ENCODE results near the gene ADRB2.

DNA sequence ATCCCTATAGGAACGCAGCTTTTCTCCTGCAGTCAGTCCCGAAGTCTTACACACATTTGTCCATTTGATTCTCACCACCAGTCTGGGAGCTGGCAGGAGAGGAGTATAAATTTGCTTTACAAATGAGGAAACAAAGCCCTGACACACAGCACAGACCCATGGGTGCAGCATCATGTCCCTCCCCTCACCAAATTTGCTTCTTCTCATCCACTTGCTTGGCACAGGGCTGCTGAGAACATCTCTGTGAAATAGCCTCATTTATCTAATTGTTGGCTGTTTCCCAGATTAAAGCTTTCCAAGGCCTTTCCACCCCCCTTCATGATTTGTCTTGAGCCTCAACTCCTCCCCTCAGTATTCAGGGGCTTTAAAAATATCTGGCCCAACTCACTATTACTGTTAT, 11.3 kb upstream of the ADRB2 start:
- TF ChIP-seq, protein P1, sequence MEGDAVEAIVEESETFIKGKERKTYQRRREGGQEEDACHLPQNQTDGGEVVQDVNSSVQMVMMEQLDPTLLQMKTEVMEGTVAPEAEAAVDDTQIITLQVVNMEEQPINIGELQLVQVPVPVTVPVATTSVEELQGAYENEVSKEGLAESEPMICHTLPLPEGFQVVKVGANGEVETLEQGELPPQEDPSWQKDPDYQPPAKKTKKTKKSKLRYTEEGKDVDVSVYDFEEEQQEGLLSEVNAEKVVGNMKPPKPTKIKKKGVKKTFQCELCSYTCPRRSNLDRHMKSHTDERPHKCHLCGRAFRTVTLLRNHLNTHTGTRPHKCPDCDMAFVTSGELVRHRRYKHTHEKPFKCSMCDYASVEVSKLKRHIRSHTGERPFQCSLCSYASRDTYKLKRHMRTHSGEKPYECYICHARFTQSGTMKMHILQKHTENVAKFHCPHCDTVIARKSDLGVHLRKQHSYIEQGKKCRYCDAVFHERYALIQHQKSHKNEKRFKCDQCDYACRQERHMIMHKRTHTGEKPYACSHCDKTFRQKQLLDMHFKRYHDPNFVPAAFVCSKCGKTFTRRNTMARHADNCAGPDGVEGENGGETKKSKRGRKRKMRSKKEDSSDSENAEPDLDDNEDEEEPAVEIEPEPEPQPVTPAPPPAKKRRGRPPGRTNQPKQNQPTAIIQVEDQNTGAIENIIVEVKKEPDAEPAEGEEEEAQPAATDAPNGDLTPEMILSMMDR (IDR thresholded peaks at IDR 0.05), result no peak
- TF ChIP-seq, protein P2, sequence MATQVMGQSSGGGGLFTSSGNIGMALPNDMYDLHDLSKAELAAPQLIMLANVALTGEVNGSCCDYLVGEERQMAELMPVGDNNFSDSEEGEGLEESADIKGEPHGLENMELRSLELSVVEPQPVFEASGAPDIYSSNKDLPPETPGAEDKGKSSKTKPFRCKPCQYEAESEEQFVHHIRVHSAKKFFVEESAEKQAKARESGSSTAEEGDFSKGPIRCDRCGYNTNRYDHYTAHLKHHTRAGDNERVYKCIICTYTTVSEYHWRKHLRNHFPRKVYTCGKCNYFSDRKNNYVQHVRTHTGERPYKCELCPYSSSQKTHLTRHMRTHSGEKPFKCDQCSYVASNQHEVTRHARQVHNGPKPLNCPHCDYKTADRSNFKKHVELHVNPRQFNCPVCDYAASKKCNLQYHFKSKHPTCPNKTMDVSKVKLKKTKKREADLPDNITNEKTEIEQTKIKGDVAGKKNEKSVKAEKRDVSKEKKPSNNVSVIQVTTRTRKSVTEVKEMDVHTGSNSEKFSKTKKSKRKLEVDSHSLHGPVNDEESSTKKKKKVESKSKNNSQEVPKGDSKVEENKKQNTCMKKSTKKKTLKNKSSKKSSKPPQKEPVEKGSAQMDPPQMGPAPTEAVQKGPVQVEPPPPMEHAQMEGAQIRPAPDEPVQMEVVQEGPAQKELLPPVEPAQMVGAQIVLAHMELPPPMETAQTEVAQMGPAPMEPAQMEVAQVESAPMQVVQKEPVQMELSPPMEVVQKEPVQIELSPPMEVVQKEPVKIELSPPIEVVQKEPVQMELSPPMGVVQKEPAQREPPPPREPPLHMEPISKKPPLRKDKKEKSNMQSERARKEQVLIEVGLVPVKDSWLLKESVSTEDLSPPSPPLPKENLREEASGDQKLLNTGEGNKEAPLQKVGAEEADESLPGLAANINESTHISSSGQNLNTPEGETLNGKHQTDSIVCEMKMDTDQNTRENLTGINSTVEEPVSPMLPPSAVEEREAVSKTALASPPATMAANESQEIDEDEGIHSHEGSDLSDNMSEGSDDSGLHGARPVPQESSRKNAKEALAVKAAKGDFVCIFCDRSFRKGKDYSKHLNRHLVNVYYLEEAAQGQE (IDR thresholded peaks at IDR 0.05), result no peak
- TF ChIP-seq POLR2A (IDR thresholded peaks at IDR 0.05; ENCODE audit: low read length) (no peak), RFX5 (IDR thresholded peaks at IDR 0.05) (no peak), RCOR1 (IDR thresholded peaks at IDR 0.05; ENCODE audit: low read depth, low read length) (no peak), RAD21 (conservative IDR thresholded peaks at IDR 0.05 in 1 of 2, IDR thresholded peaks at IDR 0.05 in 1 of 2) (no peak), CEBPB (IDR thresholded peaks at IDR 0.05) (no peak), ZC3H11A (IDR thresholded peaks at IDR 0.05) (no peak), TP53 (CRISPR knock-in tag; IDR thresholded peaks at IDR 0.05) (no peak), HDAC2 (IDR thresholded peaks at IDR 0.05) (no peak)

Data from A549 (cell line).